ENCODE results near the gene DNAJA1. TPM values are rescaled to one million over a fixed set of nuclear protein-coding genes. Genes with fewer than 3 reads are reported as not detected.

The DNAJA1 gene
- total RNA-seq, 2 donors from 2014 or later, result 64.4 to 74.9 TPM

- Histone ChIP-seq H3K9me3 (no peaks in the 10 kb centered on the region), H3K4me1 (peaks cover 0 to 46% of the 10 kb centered on the region in 2 donors), H3K27ac (no peak overlapping the region), H3K27me3 (no peaks in the 10 kb centered on the region), H3K4me3 (no peak overlapping the region), H3K36me3 (peaks cover 71% of the 10 kb centered on the region)
- DNase-seq (ENCODE audit: low spot score), result no peak
- TF ChIP-seq CTCF (IDR thresholded peaks at IDR 0.05), result no peak
Observed at GRCh38 chr9:33030285-33030684, 5.2 kb downstream of the DNAJA1 start.

DNA sequence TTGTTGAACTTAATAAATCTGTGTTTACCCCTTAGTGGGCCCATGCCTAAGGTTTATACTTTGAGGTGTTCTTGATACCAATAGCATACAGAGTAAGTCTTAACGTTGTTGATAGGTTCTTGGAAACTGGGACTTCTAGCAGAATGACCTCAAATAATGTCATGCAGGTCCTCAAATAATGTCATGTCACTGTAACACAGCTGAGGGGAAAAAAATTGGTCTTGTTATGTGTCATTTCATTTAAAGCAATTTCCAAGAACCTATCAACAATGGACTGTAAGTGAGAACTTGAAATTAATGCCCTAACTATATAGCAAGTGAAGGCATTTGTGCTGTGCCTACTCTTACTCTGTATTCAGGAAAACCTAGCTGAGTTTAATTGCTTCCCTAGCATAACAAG is 7.2 kb downstream of the DNAJA1 start:
- Histone ChIP-seq H3K27ac (no peak overlapping the region), H3K36me3 (peaks cover 84% of the 10 kb centered on the region), H3K4me3 (no peak overlapping the region), H3K4me1 (peaks cover 0 to 33% of the 10 kb centered on the region in 2 donors), H3K27me3 (no peaks in the 10 kb centered on the region), H3K9me3 (no peaks in the 10 kb centered on the region)
- TF ChIP-seq CTCF (IDR thresholded peaks at IDR 0.05), result no peak
- no peak for DNase-seq (ENCODE audit: low spot score)

DNA sequence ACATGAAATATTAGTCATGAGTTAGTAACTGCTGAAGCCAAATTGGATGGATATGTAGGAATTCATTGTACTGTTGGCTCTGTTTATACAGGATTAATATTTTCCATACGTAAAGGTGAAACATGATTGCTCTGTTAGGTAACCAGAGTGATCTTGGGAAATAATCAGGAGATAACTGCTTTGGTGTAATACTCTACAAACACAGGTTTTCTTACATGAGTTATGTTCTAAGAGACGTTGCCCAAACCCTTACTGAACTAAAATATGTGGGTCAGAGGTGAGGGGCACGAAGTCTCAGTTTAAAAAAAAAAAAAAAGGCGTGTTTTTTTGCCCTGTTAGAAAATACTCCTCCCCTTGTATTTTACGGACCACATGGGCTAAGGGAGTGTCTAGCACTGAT is 7.8 kb downstream of the DNAJA1 start:
- TF ChIP-seq CTCF (IDR thresholded peaks at IDR 0.05), result no peak
- Histone ChIP-seq H3K4me1 (peaks cover 0 to 28% of the 10 kb centered on the region in 2 donors), H3K9me3 (no peaks in the 10 kb centered on the region), H3K27ac (no peak overlapping the region), H3K27me3 (no peaks in the 10 kb centered on the region), H3K36me3 (peaks cover 84% of the 10 kb centered on the region), H3K4me3 (no peak overlapping the region)
- DNase-seq (ENCODE audit: low spot score), result no peak

DNA sequence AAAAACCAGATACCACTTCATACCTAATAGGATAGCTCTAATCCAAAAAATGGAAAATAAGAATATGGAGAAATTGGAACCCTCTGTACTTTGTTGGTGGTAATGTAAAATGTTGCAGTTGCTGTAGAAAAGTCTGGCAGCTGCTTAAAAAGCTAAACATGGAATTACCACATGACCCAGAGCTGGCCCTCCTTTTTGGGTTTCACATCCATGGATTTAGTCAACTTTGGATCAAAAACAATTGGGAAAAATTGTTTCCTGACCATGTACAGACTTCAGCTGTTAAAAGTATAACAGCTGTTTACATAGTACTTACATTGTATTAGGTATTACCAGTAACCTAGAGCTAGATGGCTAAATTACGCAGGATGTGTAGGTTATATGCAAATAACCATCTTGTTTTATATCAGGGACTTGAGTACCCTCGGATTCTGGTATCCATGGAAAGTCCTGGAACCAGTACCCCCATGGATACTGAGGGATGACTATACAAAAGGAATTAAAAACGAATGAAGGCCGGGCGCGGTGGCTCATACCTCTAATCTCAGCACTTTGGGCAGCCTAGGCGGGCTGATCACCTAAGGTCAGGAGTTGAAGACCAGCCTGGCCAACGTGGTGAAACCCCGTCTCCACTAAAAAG is 15.8 kb downstream of the DNAJA1 start:
- H3K27me3 ChIP-seq, result no peaks in the 10 kb centered on the region
- H3K4me3 ChIP-seq, result no peak overlapping the region
- TF ChIP-seq CTCF (IDR thresholded peaks at IDR 0.05), result no peak
- H3K4me1 ChIP-seq, result peaks cover 0 to 6% of the 10 kb centered on the region in 2 donors
- H3K27ac ChIP-seq, result no peak overlapping the region
- peaks cover 53% of the 10 kb centered on the region for H3K36me3 ChIP-seq
- DNase-seq (ENCODE audit: low spot score), result no peak
- no peaks in the 10 kb centered on the region for H3K9me3 ChIP-seq

DNA sequence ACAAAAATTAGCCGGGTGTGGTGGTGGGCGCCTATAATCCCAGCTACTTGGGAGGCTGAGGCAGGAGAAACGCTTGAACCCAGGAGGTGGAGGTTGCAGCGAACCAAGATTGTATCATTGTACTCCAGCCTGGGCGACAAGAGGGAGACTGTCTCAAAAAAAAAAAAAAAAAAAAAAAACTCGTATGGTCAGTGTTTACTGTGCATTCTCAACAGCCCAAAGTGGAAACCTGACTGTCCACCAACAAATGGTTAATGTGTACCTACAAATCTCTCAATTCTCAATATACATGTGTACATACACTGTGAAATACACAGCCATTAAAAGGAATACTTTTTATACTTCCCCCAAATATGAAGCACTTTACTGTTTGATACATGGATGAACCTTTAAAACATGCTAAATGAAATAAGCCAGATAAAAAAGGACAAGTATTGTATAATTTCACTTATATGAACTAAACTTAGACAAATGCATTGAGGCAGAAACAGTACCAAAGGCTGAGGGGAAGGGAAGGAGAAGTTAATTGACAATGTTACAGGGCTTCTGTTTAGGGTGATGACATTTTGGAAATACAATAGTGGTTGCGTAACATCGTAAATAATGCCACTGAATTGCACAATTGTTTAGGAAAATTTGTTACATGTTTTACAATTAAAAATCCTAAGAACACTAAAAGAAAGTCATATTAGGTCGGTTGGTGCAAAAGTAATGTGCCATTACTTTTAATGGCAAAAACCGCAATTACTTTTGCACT is 16.5 kb downstream of the DNAJA1 start:
- H3K27ac ChIP-seq, result no peak overlapping the region

More for the DNA sequence above, 16.5 kb downstream of the DNAJA1 start:
- Histone ChIP-seq H3K4me1 (peaks cover 0 to 6% of the 10 kb centered on the region in 2 donors), H3K4me3 (no peak overlapping the region), H3K27me3 (no peaks in the 10 kb centered on the region), H3K9me3 (no peaks in the 10 kb centered on the region), H3K36me3 (peaks cover 49% of the 10 kb centered on the region)
- no peak for DNase-seq (ENCODE audit: low spot score)
- TF ChIP-seq CTCF (IDR thresholded peaks at IDR 0.05), result no peak

All from right atrium auricular region (tissue), 2 donors.